GM12864 (cell line): Measurements from ENCODE around the gene MZF1.

Source experiments
- DNase-seq: peaks from one replicate; pipeline ENCODE4 v3.0.0-alpha.2; 2011; ENCODE audit warnings: low read depth
- H3K4me3 ChIP-seq: 2 replicates; pipeline ENCODE4 v1.5.1; 2011; ENCODE audit warnings: mild to moderate bottlenecking, low read depth, low read length, control low read depth
- TF ChIP-seq, protein P1 (sequence below): IDR thresholded peaks from 2 replicates; pipeline ENCODE4 v1.5.1; 2011; ENCODE audit warnings: low read depth, mild to moderate bottlenecking, moderate library complexity, low read length, control low read depth, inconsistent platforms; ENCODE audit errors: missing control alignments

Gene MZF1

DNA sequence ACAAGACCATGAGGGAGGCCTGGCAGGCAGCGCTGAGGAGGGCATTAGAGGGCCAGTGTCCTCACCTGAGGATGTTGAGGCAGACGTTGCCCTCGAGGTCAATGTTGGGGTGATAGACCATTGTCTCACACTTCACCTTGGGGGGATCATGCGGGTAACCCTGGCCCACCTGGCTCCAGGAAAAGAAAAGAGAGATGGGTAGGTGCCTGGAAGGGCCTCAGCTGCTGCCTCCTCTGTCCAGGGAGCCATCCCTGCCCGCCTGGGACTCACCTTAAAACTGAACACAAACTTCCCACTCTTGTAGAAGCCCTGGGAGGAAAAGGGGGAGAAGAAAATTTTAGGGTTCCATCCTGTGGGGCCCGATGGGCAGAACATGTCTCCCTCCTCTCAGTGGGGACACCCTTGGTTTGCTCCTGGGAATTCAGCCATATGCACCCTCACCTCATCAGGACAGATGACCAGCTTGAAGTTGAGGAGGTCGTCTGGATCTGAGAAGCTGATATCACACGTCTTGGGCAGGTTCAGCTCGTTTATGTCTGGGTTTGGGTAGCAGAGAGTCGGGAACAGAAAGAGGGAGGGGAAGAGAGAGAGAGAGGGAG, 16.4 kb downstream of the MZF1 start:
- TF ChIP-seq, protein P1, sequence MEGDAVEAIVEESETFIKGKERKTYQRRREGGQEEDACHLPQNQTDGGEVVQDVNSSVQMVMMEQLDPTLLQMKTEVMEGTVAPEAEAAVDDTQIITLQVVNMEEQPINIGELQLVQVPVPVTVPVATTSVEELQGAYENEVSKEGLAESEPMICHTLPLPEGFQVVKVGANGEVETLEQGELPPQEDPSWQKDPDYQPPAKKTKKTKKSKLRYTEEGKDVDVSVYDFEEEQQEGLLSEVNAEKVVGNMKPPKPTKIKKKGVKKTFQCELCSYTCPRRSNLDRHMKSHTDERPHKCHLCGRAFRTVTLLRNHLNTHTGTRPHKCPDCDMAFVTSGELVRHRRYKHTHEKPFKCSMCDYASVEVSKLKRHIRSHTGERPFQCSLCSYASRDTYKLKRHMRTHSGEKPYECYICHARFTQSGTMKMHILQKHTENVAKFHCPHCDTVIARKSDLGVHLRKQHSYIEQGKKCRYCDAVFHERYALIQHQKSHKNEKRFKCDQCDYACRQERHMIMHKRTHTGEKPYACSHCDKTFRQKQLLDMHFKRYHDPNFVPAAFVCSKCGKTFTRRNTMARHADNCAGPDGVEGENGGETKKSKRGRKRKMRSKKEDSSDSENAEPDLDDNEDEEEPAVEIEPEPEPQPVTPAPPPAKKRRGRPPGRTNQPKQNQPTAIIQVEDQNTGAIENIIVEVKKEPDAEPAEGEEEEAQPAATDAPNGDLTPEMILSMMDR = no peak
- peak overlapping the region; percentile 89 for H3K4me3 ChIP-seq
- DNase-seq = no peak

DNA sequence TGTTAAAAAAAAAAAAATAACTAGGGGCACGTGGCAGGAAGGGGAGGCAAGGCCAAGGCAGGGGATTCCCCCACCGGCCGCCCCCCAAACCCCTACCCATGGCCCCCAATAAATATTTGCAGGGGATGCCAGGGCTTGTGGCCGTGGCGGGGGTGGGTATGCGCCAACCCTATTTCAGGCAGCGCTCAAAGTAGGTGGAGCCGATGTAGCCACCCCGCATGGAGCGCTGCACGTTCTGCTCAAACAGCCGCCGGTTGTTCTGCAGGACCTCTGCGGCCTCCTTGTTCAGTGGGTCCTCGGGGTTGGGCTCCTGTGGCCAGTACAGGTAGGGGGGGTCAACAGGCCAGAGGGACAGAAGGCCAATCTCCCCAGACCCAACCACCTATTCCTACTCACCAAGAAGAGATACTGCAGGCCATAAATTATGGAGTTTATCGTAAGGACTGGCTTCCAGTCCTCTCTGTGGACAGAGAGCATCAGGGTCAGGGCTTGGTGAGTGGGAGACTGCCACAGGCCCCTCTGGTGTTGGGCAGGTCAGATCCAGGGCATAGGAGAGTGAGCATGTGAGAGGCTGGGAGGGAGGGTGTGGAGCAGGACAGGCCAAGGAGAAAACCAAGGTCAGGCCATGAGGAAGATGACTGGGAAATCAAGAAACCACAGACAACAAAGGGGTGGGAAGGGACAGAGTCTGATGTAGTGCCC, 17.1 kb downstream of the MZF1 start:
- DNase-seq = no peak
- TF ChIP-seq, protein P1 = no peak
- no peak overlapping the region for H3K4me3 ChIP-seq

DNA sequence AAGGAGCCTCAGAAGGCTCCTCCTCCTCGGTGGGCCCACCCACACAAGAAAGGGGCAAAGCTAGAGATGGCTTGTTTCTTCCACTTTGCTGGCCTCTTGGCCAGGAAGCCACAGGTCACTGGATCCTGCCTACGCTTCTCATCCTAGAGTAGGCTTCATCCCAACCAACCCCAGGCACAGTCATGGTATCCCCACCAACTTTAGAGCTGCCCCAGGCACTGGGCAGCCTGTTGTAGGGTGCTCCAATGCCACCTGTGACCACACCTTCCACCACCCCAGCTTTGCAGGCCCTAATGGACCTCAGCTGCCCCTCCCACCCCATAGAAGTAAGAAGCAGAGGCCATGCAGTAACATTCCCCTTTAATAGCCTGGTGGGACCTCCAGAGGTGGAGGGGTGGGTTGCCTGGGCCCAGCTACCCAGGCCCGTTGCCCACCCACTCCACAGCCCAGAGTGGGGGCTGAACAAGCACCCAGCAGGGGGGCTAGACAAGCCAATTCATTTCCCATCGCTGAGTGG, 17.7 kb downstream of the MZF1 start:
- no peak for DNase-seq
- peak overlapping the region; percentile 68 for H3K4me3 ChIP-seq
- TF ChIP-seq, protein P1 = no peak

DNA sequence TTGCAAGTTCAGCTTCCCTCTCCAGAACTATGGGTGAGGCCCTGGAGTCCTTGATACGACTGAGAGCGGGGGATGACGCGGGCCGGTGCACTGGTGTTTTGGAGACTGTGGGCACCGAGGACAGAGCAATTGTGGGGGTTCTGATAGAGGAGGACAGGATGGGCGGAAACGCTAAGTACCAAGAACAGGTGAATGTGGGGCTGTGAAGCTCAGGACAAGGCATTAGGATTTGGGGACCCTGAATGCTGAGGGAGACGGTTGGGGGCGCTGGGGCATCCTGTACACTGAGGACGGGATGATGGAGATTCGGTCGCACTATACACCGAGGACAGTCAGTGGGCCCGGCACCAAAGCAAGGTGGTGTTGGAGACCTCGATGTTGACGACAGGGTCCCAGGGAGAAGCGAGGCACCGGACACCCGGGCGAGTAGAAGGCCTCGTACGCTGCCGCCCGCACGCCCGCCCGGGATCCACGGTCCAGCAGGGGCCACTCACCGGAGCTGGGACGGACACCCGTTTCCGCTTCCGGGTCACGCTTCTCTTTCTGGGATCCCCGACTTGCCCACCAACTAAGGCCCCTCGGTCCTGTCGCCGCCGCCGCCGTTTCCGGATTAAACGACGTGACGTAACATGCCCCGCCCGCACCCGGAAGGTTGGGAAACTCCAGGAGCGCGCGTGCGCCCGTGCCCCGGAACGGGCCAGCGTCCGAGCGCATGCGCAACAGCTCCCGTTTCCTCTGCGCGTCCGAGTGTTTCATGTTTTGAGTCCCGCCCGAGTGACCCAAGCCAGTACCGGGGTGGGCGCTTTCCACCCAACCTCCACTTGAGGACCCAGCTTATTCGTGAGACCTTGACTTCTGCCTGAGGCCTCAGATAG, 18.4 kb downstream of the MZF1 start, which contains the start of gene CHMP2A:
Gene CHMP2A (minus strand): TSS at position 612 of the 875 bp plus-strand sequence. CDS start 893 bp downstream, outside the sequence.
- peak within 1 kb of the TSS; percentile 68 for H3K4me3 ChIP-seq
- TF ChIP-seq, protein P1 = no peak
- DNase-seq = peak; percentile 86

DNA sequence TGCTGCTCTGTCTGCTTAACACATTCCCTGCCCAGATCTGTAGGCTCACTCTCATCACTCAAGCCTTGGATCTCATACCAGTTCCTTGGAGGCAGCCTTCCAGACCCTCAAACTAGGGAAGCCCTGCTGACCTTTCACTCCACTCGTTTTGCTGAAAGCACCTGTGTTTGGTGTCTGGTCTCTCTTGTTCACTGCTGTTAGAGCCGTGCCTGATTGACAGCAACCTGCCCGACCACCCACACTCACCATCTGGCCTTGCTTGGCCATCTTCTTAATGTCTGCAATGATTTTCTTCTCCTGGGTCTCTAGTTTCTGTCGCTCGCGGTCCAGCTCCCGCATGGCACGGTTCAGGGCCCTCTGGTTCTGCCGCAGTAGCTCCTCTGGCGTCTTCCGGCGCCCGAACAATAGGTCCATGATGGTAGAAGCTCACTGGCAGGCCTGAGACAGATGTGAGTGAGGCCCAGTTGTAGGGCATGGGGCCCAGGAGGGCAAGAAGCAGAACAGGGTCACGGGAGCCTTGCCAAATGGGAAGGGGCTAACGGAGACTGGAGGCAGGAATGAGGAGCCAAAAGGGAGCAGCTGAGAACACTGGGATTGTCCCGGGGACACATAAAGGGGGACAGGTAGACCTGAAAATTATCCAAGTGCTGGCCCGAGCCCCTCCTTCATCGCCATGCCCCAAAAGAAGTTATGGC, 19.2 kb downstream of the MZF1 start:
- no peak for DNase-seq
- H3K4me3 ChIP-seq = peak overlapping the region; percentile 68
- TF ChIP-seq, protein P1 = no peak

DNA sequence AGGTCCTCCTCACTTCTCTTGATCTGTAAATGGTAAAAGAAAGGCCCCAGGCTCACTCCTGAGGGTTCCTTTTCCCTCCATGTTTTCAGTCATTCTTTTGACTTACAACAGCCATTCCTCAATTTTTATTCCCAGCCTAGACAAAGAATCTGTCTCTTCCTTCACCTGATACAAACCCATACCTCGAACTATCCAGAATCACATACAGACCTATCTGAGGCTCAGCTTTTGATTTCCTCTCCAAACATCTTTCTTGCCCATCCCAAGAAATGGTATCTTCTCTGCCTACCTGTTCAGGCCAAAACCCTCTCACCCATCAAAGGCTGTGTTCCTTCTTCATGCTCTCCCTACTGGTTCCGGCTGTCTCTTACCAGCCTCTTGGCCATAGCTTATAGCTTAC, 20.5 kb downstream of the MZF1 start:
- TF ChIP-seq, protein P1 = no peak
- no peak overlapping the region for H3K4me3 ChIP-seq
- DNase-seq = no peak
